GM12878 (cell line): ENCODE measurements around the gene PIP4K2B. TPM values are rescaled to one million over a fixed set of nuclear protein-coding genes. Genes with fewer than 3 reads are reported as not detected.

Experiments used
- ATF2 ChIP-seq: IDR thresholded peaks from 2 replicates; pipeline ENCODE4 v1.6.1; 2012; ENCODE audit warnings: low read length, inconsistent platforms
- ELK1 ChIP-seq: IDR thresholded peaks from 2 replicates; pipeline ENCODE4 v1.6.1; 2012; ENCODE audit warnings: low read depth, low read length, improper control_type of control experiment
- FOS ChIP-seq: IDR thresholded peaks from 3 replicates; pipeline ENCODE4 v1.6.1; 2011; ENCODE audit warnings: borderline replicate concordance; ENCODE audit not compliant: insufficient read length; ENCODE audit errors: extremely low read depth
- FOXK2 ChIP-seq: fragments of 450-650 bp; IDR thresholded peaks from 2 replicates; pipeline ENCODE4 v1.6.1; 2017; ENCODE audit warnings: mild to moderate bottlenecking, moderate library complexity
- LARP7 ChIP-seq: fragments of 450-650 bp; IDR thresholded peaks from 2 replicates; pipeline ENCODE4 v1.6.1; 2017; ENCODE audit warnings: mild to moderate bottlenecking
- MXI1 ChIP-seq: fragments of 150-350 bp; IDR thresholded peaks from 2 replicates; pipeline ENCODE4 v1.6.1; 2011; ENCODE audit warnings: low read depth, mild to moderate bottlenecking, inconsistent platforms, low read length, improper control_type of control experiment
- NKRF ChIP-seq: fragments of 450-650 bp; conservative IDR thresholded peaks from 2 replicates; pipeline ENCODE4 v1.6.1; 2017; ENCODE audit warnings: mild to moderate bottlenecking, moderate library complexity
- NR2C2 ChIP-seq: IDR thresholded peaks from 2 replicates; pipeline ENCODE4 v1.6.1; 2011; ENCODE audit warnings: borderline replicate concordance, low read depth; ENCODE audit not compliant: control insufficient read depth, insufficient read length
- POU2F2 ChIP-seq: IDR thresholded peaks from 3 replicates; pipeline ENCODE4 v1.6.1; 2011; ENCODE audit warnings: low read depth, mild to moderate bottlenecking, low read length, borderline replicate concordance
- RELB ChIP-seq: fragments of 450-650 bp; IDR thresholded peaks from 2 replicates; pipeline ENCODE4 v1.6.1; 2017; ENCODE audit warnings: low read depth, mild to moderate bottlenecking, moderate library complexity
- REST ChIP-seq: IDR thresholded peaks from 2 replicates; pipeline ENCODE4 v1.6.1; 2012; ENCODE audit warnings: mild to moderate bottlenecking, low read depth, low read length
- SKIL ChIP-seq: fragments of 450-650 bp; IDR thresholded peaks from 2 replicates; pipeline ENCODE4 v1.6.1; 2017; ENCODE audit warnings: mild to moderate bottlenecking, low read depth, inconsistent platforms; ENCODE audit not compliant: poor library complexity, severe bottlenecking
- USF1 ChIP-seq: IDR thresholded peaks from 2 replicates; pipeline ENCODE4 v1.6.1; 2011; ENCODE audit warnings: borderline replicate concordance, low read depth, mild to moderate bottlenecking, moderate library complexity, mixed read lengths, low read length; ENCODE audit not compliant: insufficient read depth; ENCODE audit errors: extremely low read length
- polyA plus RNA-seq, 11 experiments: library from polyadenylated mRNA; depleted of rRNA in 4 of 11; unstranded in 6 of 11; stranded (reverse) in 5 of 11; fragments of >200 nt; fragmentation: Nextera tagmentation in 4 of 11; fragmentation: Illumina TruSeq in 1 of 11; extraction: Ambion mirVana in 4 of 11; extraction: Trizol in 1 of 11; gene quantifications; 1 replicate in 1 of 11; 2 replicates in 10 of 11; pipeline versions ENCODE4 v1.2.1 to v1.2.3, GENCODE V29; 2011 to 2016; ENCODE audit warnings: inconsistent platforms in 2 of 11, missing spikeins in 2 of 11, low read depth in 1 of 11
- total RNA-seq, 4 experiments: library from RNA; depleted of rRNA in 3 of 4; stranded (reverse); fragments of >200 nt in 3 of 4; fragmentation: Illumina TruSeq in 1 of 4; extraction: Trizol in 1 of 4; gene quantifications; 2 replicates each; pipeline versions ENCODE4 v1.2.1 to v1.2.3, GENCODE V29; 2013 to 2021

PIP4K2B gene
- total and polyA plus RNA-seq, 10 of the 15 experiments (the other 5 are each of a cell fraction or from before 2014, with no cell fraction given) = 3.8 to 30.3 (median 18.2) TPM

- no peak for TF ChIP-seq ATF2
- no peak for TF ChIP-seq REST
- TF ChIP-seq SKIL = no peak
- 0 out of 3 replicates have a peak, but pooled peaks have one; percentile 52 for TF ChIP-seq POU2F2
- peak; percentile 97 for TF ChIP-seq LARP7
- TF ChIP-seq NKRF = no peak; the same call in none of the 2 replicates
- peak; percentile 79 for TF ChIP-seq MXI1
- no peak for TF ChIP-seq NR2C2
- TF ChIP-seq FOS = no peak
- TF ChIP-seq USF1 = no peak
- TF ChIP-seq FOXK2 = no peak
- no peak for TF ChIP-seq ELK1
- no peak for TF ChIP-seq RELB
These were observed 69.3 kb downstream of the PIP4K2B start, which contains the start of gene CISD3 (continued) for GRCh38 chr17:38729886-38730525.
